ENCODE results near the gene SCAMP5. TPM values are rescaled to one million over a fixed set of nuclear protein-coding genes. Genes with fewer than 3 reads are reported as not detected.

The SCAMP5 gene
- total and polyA plus RNA-seq, 2 of the 13 experiments (the other 11 are each of a cell fraction or from before 2014, with no cell fraction given) = 34.3 to 49.0 TPM

GRCh38 chr15:75029378-75030022 is 34.1 kb downstream of the SCAMP5 start (continued):
- TF ChIP-seq HMGXB3 (CRISPR knock-in tag; IDR thresholded peaks at IDR 0.05; ENCODE audit: borderline replicate concordance) (0 out of 2 replicates have a peak, but pooled peaks have one; percentile 28), ZZZ3 (CRISPR knock-in tag; IDR thresholded peaks at IDR 0.05; ENCODE audit: borderline replicate concordance) (no peak), XRCC5 (optimal IDR thresholded peaks at IDR 0.05; ENCODE audit: low read length) (peak; percentile 77), MIXL1 (CRISPR knock-in tag; IDR thresholded peaks at IDR 0.05) (0 out of 2 replicates have a peak, but pooled peaks have one; percentile 18), CTCF (CRISPR knock-in tag; IDR thresholded peaks at IDR 0.05) (peak; percentile 95), ZSCAN31 (CRISPR knock-in tag; IDR thresholded peaks at IDR 0.05; ENCODE audit: low read depth) (0 out of 2 replicates have a peak, but pooled peaks have one; percentile 22), PRMT3 (CRISPR knock-in tag; IDR thresholded peaks at IDR 0.05; ENCODE audit: borderline replicate concordance, low read depth) (no peak), RXRA (CRISPR knock-in tag; IDR thresholded peaks at IDR 0.05) (0 out of 2 replicates have a peak, but pooled peaks have one; percentile 14)
- TF ChIP-seq, protein P1, sequence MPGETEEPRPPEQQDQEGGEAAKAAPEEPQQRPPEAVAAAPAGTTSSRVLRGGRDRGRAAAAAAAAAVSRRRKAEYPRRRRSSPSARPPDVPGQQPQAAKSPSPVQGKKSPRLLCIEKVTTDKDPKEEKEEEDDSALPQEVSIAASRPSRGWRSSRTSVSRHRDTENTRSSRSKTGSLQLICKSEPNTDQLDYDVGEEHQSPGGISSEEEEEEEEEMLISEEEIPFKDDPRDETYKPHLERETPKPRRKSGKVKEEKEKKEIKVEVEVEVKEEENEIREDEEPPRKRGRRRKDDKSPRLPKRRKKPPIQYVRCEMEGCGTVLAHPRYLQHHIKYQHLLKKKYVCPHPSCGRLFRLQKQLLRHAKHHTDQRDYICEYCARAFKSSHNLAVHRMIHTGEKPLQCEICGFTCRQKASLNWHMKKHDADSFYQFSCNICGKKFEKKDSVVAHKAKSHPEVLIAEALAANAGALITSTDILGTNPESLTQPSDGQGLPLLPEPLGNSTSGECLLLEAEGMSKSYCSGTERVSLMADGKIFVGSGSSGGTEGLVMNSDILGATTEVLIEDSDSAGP (CRISPR knock-in tag; IDR thresholded peaks at IDR 0.05; ENCODE audit: borderline replicate concordance) = peak; percentile 15; the same call in 1 of the 2 replicates

Data from HepG2 (cell line).